ENCODE results near the gene BMPER. TPM values are rescaled to one million over a fixed set of nuclear protein-coding genes. Genes with fewer than 3 reads are reported as not detected.

BMPER gene
- total RNA-seq, 4 donors from 2014 or later = 3.1 to 33.3 (median 8.0) TPM

DNA sequence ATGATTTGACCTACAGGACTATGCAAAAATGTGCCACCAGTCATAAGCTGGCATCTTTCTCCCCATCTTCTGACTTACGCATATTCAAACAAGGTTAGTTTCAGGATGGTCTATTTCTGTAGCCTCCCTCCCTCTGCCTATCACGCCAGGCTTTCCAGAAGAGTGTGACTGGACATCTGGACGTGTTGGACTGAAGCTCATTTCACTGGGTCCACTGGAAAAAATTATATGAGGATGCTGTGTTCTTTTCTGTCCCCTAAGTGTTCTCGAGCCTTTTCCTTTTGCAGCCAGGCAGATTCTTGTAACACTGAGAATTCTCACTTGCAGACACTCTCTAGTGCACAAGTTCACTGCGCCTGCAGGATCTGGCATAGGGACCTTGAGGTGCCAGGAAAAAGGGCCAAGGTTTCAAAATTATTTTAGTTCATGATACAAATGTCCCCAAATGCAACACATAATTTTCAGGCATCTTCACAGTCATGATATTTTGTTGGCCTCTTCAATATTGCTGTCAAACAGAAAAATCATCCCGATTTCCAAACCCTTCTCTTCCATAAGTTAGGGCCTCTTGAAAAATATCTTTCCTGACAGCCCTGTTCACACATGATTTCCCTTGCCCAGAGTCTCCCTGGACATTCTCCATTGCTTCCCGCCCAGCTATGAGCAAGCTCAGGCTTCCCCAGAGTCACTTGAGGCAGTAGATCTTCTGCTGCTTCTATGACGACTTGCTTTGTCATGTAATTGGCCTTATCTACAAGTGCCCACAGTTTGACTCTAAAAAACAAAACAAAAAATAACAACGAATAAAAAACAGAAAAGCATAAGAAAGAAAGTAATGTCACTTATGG, 170.4 kb downstream of the BMPER start:
- Histone ChIP-seq H3K4me1 (peaks cover 0 to 8% (median 0%) of the 10 kb centered on the region in 4 donors), H3K36me3 (no peaks in the 10 kb centered on the region), H3K4me3 (no peak overlapping the region), H3K27me3 (no peaks in the 10 kb centered on the region), H3K27ac (no peak overlapping the region), H3K9me3 (no peaks in the 10 kb centered on the region)
- TF ChIP-seq POLR2A (IDR thresholded peaks at IDR 0.05) = no peak
- TF ChIP-seq EP300 (IDR thresholded peaks at IDR 0.05) = no peak
- TF ChIP-seq, protein P1, sequence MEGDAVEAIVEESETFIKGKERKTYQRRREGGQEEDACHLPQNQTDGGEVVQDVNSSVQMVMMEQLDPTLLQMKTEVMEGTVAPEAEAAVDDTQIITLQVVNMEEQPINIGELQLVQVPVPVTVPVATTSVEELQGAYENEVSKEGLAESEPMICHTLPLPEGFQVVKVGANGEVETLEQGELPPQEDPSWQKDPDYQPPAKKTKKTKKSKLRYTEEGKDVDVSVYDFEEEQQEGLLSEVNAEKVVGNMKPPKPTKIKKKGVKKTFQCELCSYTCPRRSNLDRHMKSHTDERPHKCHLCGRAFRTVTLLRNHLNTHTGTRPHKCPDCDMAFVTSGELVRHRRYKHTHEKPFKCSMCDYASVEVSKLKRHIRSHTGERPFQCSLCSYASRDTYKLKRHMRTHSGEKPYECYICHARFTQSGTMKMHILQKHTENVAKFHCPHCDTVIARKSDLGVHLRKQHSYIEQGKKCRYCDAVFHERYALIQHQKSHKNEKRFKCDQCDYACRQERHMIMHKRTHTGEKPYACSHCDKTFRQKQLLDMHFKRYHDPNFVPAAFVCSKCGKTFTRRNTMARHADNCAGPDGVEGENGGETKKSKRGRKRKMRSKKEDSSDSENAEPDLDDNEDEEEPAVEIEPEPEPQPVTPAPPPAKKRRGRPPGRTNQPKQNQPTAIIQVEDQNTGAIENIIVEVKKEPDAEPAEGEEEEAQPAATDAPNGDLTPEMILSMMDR (IDR thresholded peaks at IDR 0.05) = no peak
- WGBS, 2 donors = 79 to 82% methylated on average over 9 of the region's 9 CpGs
- DNase-seq (ENCODE audit: low spot score in 2 of 2) = no peak

DNA sequence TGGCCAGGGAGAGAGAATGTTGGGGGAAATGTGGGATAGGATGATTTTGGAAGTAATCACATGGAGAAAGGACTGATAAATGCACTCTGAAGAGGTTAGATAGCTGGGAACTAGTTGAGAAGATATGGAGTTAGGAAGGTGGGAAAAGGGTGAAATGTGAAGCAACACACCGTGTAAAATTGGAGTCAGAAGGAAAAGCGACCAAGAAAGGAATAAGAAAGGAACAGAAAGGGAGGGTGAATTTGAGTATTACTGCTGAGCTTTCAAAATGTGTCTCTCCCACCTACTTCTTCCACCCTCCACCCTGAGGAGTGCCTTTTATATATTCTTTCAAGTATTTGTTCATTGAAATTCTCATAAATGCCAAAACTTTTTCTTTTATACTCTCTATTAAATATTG, 171.8 kb downstream of the BMPER start:
- Histone ChIP-seq H3K4me3 (no peak overlapping the region), H3K9me3 (no peaks in the 10 kb centered on the region), H3K27ac (no peak overlapping the region), H3K36me3 (no peaks in the 10 kb centered on the region), H3K4me1 (no peaks in the 10 kb centered on the region), H3K27me3 (no peaks in the 10 kb centered on the region)
- no peak for DNase-seq (ENCODE audit: low spot score in 2 of 2)
- TF ChIP-seq EP300 (IDR thresholded peaks at IDR 0.05) (no peak), POLR2A (IDR thresholded peaks at IDR 0.05) (no peak)
- TF ChIP-seq, protein P1 (IDR thresholded peaks at IDR 0.05) = no peak
- WGBS, 2 donors = 90 to 91% methylated on average over 2 of the region's 2 CpGs

DNA sequence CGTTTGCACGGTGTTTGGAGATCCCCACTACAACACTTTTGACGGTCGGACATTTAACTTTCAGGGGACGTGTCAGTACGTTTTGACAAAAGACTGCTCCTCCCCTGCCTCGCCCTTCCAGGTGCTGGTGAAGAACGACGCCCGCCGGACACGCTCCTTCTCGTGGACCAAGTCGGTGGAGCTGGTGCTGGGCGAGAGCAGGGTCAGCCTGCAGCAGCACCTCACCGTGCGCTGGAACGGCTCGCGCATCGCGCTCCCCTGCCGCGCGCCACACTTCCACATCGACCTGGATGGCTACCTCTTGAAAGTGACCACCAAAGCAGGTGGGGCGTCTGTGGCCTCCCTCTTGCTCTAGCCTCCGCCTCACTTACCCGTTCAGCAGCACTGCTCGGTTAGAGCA, 173.5 kb downstream of the BMPER start:
- Histone ChIP-seq H3K4me1 (no peaks in the 10 kb centered on the region), H3K4me3 (no peak overlapping the region), H3K27ac (no peak overlapping the region), H3K27me3 (no peaks in the 10 kb centered on the region), H3K36me3 (no peaks in the 10 kb centered on the region), H3K9me3 (no peaks in the 10 kb centered on the region)
- no peak for DNase-seq (ENCODE audit: low spot score in 2 of 2)
- TF ChIP-seq, protein P1 (IDR thresholded peaks at IDR 0.05) = no peak
- TF ChIP-seq POLR2A (IDR thresholded peaks at IDR 0.05) (no peak), EP300 (IDR thresholded peaks at IDR 0.05) (no peak)
- 91% methylated on average over 30 of the region's 30 CpGs for WGBS, 2 donors

GRCh38 chr7:34080513-34080912, 175.2 kb downstream of the BMPER start:
- no peak for DNase-seq (ENCODE audit: low spot score in 2 of 2)
- TF ChIP-seq, protein P1 (IDR thresholded peaks at IDR 0.05) = no peak
- TF ChIP-seq POLR2A (IDR thresholded peaks at IDR 0.05) (no peak), EP300 (IDR thresholded peaks at IDR 0.05) (no peak)
- WGBS, 2 donors = 89 to 93% methylated on average over 5 of the region's 5 CpGs
- Histone ChIP-seq H3K4me3 (no peak overlapping the region), H3K27ac (no peak overlapping the region), H3K27me3 (no peaks in the 10 kb centered on the region), H3K4me1 (no peaks in the 10 kb centered on the region), H3K9me3 (no peaks in the 10 kb centered on the region), H3K36me3 (no peaks in the 10 kb centered on the region)

DNA sequence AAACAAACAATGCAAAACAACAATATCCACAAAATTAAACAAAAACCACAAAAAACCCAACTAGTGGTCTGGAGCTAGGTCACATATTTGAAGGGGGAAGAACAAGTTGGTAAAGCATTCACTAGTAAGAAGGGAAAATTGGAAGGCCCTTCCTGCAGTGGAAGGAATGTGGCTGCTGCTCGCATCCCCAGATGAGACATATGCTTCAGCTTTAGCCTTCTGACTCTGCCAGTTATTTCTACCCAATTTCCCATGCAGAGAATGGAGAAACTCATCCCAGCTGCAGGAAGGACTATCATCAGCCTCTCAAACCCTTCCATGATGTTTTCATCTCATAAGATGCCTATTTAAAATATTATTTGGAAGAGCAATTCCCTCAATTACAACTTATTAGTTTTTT, 176.6 kb downstream of the BMPER start:
- H3K36me3 ChIP-seq = no peaks in the 10 kb centered on the region
- DNase-seq (ENCODE audit: low spot score in 2 of 2) = no peak
- WGBS, 2 donors = 93 to 96% methylated on average over 1 of the region's 1 CpG
- TF ChIP-seq EP300 (IDR thresholded peaks at IDR 0.05) (no peak), POLR2A (IDR thresholded peaks at IDR 0.05) (no peak)
- TF ChIP-seq, protein P1 (IDR thresholded peaks at IDR 0.05) = no peak
- no peak overlapping the region for H3K27ac ChIP-seq
- no peaks in the 10 kb centered on the region for H3K27me3 ChIP-seq
- no peak overlapping the region for H3K4me3 ChIP-seq
- H3K4me1 ChIP-seq = no peaks in the 10 kb centered on the region
- H3K9me3 ChIP-seq = no peaks in the 10 kb centered on the region

Measured in tibial nerve (tissue), 4 donors.